ENCODE results near the gene CELSR3. TPM values are rescaled to one million over a fixed set of nuclear protein-coding genes. Genes with fewer than 3 reads are reported as not detected.
A peak's percentile ranks its signal among the peaks of the same experiment; 100 is the strongest.

Gene CELSR3
- polyA plus RNA-seq, 4 donors: 0.67 to 1.4 (median 1.1) TPM

DNA sequence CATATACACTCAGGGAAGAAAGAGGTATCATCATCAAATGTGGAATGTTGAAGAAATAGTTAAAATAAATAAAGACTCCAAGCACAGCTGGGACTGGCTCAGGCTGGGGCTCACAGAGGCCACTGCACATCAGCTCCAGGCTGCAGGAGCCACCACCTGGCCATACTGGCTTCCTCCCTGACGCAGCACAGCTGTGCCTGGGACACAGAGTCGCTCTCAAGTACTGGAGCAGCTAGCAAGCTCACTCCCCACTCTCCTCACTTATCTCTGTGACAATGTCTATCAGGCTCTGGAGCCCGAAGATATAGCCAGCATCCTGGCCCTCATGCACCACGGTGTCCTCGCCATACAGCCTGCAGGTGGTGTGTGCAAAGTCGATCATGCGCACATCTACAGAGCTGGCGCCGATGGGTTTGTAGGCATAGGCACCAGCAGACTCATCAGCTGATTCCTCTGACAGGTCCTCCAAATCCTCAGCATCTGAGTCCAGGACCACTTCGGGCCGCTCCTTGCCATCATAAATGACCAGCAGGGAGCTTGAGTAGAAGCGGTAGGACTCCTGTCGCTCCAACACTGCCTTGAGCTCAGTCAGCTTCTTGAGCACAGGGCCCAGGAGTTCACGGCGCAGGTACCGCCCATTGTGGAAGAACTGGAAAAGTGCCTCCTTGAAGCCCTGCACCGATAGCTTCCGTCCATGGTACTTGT is 25.5 kb upstream of the CELSR3 start:
- DNase-seq (ENCODE audit: low read depth in 4 of 4, low spot score in 2 of 4): no peak

DNA sequence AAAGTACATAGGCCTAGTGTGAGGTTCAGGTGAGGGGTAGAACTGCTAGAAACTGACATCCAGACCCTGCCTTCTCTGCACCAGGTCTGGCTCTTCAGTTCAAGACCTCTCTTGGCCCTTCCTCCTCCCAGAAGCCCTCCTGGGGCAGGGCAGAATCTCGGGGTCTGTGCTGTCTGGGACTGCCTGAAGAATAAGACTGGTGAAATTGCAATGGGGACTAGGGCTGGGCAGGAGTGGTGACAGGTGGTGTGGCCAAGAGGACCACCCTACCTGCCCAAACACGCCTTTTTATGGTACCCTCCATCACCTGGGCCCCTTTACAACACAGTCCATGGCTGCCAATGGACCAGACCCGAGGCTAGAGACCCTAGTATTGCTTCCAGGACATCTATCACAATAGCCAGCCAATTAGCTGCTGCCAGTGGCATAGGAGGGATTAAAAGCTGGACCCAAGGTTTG is 24.6 kb upstream of the CELSR3 start:
- no peak for DNase-seq (ENCODE audit: low read depth in 4 of 4, low spot score in 2 of 4)

DNA sequence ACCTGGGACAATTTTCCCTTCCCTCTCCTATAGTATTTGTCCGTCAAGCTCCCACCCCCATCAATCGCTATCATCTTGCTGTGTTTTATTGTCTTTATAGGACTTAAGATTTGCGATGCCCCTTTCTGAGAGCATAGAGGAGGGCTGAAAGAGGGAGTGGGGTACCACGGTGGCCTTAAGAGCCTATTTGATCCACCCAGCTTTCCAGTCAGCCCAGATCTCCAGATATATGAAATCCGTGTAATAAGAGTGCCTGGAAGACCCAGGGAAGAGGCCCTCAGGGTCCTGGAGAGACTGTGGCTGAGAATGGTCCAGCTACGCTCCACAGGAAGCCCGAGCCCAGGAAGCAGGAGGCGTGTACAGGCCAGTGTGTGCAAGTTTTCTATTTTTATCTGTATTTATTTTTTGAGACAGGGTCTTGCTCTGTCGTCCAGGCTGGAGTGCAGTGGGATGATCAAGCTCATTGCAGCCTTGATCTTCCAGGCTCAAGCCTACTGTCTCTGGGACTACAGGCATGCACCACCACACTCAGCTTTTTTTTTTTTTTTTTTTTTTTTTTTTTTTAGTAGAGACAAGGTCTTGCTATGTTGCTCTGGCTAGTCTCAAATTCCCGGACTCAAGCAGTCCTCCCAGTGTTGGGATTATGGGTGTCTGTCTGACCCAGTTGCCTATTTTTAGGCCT is 24.0 kb upstream of the CELSR3 start:
- DNase-seq (ENCODE audit: low read depth in 4 of 4, low spot score in 2 of 4): no peak

DNA sequence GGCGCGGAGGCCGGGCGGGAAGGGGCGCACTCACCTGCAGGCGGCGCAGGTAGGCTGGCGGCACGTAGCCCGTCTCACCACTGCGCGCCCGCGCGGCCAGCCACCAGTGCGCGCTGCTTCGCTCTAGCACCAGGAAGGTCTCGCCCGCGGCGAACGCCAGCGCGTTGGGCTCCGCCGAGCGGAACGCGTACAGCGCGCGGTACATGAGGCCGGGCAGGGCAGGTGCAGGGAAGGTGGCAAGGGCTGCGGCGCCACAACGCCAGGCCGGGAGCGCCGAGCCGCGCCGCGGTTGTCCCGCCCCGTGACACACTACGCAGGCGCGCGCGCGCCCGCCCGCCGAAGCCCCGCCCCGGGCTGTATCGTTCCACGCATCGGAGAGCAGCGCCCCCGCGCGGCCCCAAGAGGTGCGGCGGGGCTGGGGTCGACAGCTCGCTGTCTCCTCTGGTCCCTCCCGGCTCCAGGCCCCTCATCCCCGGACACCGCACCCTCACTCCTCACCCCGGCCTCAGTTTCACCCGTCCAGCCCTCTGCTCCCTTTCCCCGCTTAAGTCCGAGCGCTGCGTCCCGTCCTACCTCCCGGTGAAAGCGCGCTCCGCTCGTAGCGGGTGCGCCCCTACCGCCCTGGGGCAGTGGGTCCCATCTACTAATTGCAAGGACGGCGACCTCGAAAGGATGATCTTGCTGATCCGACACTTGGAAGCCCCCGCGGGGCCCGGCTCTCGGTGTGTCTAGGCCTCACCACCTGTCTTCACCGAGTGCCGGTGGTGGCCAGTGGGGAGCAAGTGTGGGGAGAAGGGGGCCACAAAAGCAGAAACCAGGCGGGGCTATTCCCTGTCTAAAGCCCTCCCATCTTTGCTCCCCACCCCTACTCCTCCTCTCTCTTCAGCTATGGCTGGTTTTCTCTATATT is 23.2 kb upstream of the CELSR3 start, which contains the start of gene NCKIPSD:
TSS of gene NCKIPSD (minus strand) at position 313 of the 909 bp plus-strand sequence. CDS start at position 205, 108 bp downstream.
- peak; percentile 68 to 82 (median 76) for DNase-seq (ENCODE audit: low read depth in 4 of 4, low spot score in 2 of 4)

DNA sequence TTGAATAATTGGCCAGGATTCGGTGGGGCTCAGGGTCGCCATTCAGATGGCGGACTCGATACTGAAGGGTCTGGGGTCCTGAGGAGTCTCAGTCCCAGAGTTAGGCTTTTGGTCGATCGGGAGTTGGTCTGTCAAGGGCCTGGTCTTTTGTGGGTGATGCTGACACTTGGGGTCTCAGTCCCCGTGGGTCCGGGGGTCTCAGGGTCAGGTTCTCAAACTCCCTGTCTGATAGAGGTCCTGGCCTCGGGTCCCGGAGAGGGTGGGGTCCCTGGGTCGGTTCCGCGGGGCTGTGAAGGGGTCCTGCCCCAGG is 22.6 kb upstream of the CELSR3 start:
- DNase-seq (ENCODE audit: low read depth in 4 of 4, low spot score in 2 of 4): no peak

DNA sequence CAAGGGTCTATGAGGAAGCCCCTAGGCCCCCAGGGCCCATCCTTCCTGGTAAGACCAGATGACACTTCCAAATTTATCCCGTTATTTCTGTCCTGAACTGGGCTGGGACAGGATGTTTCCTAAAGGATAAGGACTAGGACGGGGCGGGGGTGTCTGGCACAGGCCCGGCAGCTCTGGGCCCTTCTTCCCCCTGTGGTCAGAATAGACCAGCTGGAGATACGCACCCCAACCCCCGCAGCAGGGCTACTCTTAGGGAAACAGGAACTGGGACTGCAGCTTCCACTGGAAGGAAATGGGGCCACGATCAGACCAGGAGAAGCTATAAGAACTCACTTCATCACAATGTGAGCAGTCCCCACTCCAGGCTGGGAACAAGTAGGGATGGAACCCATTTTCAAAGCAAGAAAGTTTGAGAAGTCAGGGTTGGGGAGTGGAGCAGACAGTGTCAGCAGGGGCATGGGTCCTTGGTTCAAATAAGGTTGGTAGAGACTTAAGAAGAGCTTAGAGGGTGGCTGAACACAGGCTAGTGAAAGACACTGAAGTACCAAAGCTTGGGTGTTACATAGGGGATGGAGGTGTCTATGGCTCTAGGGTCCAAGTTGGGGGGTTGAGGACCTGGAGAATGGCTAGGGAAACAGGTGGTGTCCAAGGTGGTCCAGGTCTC is 21.9 kb upstream of the CELSR3 start:
- DNase-seq (ENCODE audit: low read depth in 4 of 4, low spot score in 2 of 4): no peak

DNA sequence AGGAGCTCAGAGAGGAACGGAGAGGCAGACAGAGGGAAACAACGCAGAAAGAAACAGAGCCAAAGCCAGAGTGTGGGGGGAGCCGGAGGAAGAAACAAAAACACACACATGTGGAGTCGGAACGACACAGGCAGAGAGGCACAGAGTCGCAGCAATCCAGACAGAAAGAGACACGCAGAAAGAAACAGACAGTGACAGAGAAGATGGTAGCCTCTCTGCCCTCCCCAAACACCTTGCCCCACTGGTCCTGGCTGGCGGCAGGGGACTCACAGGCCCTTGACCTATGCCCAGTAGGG is 21.3 kb upstream of the CELSR3 start:
- no peak for DNase-seq (ENCODE audit: low read depth in 4 of 4, low spot score in 2 of 4)

DNA sequence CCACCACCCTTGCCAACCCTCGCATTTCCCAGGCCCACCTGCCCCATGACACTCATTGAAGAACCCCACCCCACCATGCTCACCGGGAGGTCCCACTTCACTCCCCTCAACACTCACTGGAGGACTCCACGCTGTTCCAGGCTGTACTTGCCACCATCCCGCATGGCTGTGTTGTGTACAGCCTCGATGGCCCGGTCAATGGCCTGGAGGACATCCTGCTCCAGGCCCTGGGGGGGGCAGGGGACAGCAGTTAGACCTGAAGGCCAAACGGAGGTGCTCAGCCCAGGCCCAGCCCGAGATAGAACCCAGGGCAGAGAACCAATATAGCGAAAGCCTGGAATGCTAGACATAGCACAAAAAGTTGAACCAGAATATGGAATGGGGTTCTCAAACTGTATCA is 20.1 kb upstream of the CELSR3 start:
- DNase-seq (ENCODE audit: low read depth in 4 of 4, low spot score in 2 of 4): no peak

DNA sequence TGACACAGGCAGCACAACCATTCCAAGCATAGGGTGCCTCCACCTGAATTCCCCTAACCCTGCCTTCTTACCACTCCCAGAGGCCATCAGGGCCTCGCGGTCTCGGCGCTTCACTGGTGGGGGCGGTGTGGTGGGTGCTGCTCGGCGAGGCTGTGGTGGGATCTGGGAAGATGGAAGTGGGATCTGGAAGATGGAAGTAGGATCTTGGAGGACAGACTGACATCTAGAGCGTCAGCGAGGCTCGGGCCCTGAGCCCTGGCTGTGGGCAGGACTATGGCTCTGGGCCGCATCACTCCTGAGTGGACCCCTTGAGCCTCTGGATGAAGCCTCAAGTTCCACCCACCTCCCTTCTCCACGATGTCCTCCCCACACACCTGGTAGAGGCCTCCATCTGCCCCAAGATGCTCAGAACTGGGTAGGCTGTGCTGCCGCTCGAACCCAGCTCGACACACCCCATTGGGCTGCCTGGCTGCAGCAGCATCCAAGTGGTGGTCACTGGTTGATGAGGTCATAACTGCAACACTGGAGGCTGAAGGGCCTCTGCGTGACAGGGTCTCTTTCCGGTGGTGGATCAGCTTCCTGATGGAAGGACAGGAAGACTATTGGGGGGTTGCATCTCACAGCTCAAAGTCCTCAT is 19.4 kb upstream of the CELSR3 start:
- no peak for DNase-seq (ENCODE audit: low read depth in 4 of 4, low spot score in 2 of 4)

DNA sequence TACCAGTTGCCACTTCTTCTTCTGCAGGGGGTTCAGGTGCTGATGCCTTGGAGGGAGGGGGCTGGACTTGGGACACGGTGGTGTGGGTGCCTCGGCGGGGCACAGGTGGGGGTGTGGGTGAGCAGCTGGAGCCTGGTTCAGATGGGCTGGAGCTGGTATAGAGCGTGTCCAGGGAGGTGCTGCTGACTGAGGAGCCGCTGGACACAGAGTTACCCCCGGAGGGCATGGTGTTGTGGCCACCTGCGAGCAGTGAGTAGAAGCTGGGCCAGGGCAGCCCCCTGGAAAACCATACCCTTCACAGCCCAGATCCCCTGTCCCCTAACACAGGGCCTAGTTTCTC is 18.8 kb upstream of the CELSR3 start:
- DNase-seq (ENCODE audit: low read depth in 4 of 4, low spot score in 2 of 4): no peak

DNA sequence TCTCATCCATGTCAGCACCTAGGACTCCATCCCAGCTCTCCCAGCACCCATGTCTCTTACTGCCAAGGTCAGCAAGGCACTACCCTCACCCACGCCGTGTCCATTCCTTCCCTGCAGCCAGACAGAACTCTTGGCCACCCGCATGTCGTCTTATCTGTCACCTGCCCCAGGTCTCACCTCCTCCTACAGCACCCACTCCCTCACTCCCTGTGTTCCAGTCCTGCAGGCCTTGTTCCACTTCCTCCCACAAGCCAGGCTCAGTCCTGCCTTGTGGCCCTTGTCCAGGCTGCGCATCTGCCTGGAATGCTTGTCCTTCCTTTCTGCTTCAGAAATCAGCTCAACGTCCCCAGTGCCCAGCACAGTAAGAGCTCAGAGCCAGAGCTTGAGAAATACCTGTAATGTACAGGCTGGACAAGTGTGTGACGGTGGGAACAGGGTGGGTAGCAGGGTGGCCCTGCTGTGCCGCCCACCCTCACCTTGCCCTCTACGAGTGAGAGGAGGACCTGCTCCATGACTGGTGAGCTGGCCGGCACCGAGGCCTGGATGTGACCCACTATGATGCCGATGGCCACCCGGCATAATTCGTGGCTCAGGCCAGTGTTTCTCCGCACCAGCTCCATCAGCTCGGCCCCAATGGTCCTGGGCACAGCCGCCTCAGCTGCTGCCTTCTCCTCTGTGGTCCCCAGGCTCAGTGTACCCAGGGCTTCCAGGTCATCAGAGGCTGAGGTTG is 18.3 kb upstream of the CELSR3 start:
- DNase-seq (ENCODE audit: low read depth in 4 of 4, low spot score in 2 of 4): no peak

DNA sequence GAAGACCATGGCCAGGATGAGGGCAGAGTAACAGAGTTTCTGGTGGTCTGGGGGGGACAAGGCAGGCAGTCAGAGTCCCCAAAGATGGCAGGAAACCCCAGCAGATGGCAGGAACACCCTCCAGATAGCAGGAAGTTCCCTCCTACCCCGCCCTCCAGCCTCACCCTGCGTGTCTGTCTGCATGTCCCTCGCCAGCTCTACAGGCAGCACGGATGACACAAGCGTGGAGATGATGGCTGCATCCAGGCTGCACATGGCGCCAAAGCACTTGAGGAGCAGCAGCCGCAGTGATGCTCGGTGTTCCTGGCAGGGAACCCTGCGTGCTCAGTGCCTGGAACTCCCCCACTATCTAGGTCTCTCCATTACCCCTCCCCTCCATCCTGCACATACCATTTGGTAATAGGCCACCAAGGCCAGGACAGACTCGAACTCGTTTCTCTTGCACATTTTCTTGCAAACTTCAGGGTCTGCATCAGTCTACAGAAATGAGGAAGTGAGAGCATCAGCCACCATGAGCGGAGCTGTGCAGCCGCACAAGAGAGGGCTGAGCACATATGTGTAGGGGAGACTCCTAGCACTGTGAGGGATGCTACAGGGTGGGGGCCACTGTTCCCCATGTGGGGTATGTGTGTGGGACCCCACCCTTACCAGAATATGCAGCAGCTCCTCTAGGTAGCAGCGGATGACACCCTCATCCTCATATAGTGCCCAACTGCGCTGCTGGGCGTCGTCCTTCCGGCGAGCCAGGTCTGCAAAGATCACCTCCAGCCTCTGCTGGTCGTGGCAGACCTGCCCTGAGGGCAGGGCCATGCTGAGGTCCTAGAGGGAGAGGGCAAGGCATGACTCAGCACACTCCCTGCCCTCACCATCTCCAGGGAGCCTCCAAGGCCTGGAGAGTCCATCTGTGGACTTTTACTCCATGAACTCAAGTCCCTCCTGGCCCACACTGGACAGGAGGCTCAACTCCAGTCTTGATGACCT is 17.0 kb upstream of the CELSR3 start:
- DNase-seq (ENCODE audit: low read depth in 4 of 4, low spot score in 2 of 4): no peak

DNA sequence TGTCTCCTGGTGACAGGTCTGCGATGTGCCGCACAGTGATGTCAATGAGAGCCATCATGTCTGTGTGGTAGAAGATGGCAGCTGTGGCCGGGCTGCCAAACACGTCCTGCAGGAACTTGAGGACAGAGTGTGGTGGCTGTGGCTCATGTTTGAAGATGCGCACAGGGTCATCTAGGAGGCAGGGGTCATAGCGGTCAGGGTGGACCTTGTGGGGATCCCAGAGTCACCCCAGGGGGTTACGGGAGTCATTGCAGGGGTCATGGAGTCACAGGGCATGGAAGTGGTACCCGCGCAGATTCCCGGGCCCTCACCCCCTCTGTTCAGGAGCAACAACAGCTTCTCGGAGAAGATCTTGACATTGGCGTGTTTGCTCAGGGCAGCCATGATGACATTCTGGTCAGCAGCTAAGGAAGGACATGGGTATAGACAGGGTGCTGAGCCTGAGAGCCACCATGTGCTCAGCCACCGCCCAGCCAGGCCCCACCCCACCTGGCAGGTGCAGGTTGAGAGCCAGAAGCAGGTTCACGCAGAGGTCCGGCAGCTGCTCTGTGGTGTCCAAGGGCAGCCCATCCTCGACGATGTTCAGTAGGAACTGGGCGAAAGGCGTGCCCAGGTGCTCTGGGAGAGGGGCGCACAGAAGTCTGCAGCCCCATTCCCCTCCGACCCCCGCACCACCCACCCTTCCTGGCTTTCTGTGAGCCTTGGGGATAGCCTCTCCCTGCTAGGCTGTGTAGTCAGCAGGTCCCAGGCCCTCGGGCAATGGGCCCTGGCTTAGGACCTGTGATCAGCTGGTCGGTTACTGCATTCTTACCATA is 16.1 kb upstream of the CELSR3 start:
- no peak for DNase-seq (ENCODE audit: low read depth in 4 of 4, low spot score in 2 of 4)

DNA sequence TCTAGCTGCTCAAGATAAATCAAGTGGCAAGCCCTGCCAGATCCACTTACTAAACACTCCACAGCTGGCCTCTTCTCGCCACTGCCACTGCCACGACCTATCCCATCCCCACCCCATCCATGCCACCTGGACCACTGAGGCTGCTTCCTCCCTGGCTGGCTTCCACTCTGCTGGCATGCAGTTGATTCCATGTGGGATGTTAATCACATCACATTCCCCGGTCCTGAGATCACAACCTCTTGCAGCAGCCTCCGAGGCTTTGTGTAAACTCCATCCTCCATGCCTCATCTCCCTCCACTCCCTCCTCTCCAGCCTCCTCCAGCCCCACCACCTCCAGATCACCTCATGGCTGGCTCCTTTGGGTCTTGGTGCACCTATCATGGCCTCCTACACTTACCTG is 15.4 kb upstream of the CELSR3 start:
- no peak for DNase-seq (ENCODE audit: low read depth in 4 of 4, low spot score in 2 of 4)

DNA sequence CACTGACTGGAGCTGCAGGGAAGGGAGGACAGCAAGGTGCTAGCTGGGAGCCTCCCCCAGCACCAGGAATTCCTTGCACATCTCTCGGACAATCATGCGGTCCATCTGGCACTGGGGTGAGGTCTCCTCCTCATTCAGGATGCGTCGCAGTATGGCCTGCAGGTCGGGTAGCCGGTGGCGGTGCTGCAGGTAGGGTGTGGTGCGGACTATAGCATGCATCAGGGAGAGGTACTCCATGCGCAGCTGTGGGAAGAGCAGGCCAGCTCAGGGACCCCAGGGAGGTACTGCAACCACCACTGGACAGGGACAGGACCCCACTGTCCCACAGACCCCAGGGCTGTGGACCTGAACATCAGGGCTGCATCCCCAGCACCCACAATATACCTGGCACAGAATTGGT is 11.8 kb upstream of the CELSR3 start:
- no peak for DNase-seq (ENCODE audit: low read depth in 4 of 4, low spot score in 2 of 4)

DNA sequence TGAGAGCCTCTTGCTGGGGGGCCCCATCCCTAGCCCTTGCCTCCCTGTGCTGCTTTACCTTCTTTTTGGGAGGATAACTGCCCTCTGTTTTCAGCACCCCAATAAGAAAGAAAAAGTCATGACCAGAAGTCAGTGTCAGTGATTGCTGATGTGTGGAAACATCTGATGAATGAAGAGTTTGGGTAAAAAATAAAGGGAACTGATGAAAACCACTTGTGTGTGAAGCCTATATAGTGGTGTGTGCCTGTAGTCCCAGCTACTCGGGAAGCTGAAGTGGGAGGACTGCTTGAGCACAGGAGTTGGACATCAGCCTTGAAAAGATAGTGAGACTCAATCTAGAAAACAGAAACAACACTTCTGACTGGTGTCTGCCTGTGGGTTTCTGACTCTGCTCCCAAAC is 9.8 kb upstream of the CELSR3 start:
- no peak for DNase-seq (ENCODE audit: low read depth in 4 of 4, low spot score in 2 of 4)

DNA sequence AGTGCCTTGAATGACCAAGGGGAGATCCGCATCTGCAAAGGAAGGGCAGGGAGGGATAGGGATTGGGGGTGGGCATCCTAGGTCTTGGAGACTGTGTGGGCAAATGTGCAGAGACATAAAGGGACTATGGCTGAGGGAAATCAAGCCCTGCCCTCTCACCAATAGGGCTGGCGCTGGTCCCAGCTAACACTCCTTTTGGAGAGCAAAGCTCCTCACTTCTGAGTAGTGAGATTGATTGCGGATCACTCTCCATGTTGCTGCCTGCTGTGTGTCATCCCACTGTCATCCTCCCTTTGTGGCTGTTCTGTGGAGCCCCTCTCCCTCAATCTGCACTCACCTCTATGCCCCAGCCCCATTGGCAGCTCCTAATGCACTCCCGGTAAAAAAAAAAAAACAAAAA is 2.2 kb upstream of the CELSR3 start:
- DNase-seq (ENCODE audit: low read depth in 4 of 4, low spot score in 2 of 4): no peak

DNA sequence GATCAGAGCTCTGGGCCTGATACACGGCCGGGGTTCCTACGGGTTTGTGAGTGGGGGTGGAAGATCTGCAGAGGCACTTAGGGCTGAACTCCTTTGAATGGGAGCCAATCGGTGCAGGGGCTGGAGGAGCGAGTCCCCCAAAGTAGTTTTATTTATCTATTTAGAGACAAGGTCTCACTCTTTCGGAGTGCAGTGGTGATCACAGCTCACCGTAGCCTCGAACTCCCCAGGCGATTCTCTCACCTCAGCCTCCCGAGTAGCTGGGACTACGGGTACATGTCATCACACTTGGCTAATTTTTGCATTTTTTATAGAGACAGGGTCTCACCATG is 1.6 kb upstream of the CELSR3 start:
- DNase-seq (ENCODE audit: low read depth in 4 of 4, low spot score in 2 of 4): no peak
